Gastroesophageal sphincter (tissue), 4 donors: ENCODE results near the gene HIGD1A. TPM values are rescaled to one million over a fixed set of nuclear protein-coding genes. Genes with fewer than 3 reads are reported as not detected.

Experiments used
- ATAC-seq: fragments of 150-250 bp; one replicate; pipeline ENCODE4 v1.9.1; 2016; ENCODE audit warnings: mild to moderate bottlenecking, moderate library complexity
- H3K27ac ChIP-seq, 4 donors: fragments of 200-600 bp; sonication (generic) in 3 of 4; 1 replicate in 3 of 4; 2 replicates in 1 of 4; pipeline ENCODE4 v1.5.1; 2016 to 2019
- H3K27me3 ChIP-seq: fragments of 200-600 bp; sonication (generic); one replicate; pipeline ENCODE4 v1.5.1; 2019
- H3K36me3 ChIP-seq, 2 donors: fragments of 200-600 bp; sonication (generic); one replicate each; pipeline ENCODE4 v1.5.1; 2019; ENCODE audit warnings: control low read depth in 1 of 2
- H3K4me1 ChIP-seq, 3 donors: fragments of 200-600 bp; sonication (generic); 1 replicate in 2 of 3; 2 replicates in 1 of 3; pipeline ENCODE4 v1.5.1; 2016 to 2019; ENCODE audit warnings: control low read depth in 2 of 3
- H3K4me3 ChIP-seq, 2 donors: fragments of 200-600 bp; sonication (generic); one replicate each; pipeline ENCODE4 v1.5.1; 2019; ENCODE audit warnings: mild to moderate bottlenecking in 1 of 2, moderate library complexity in 1 of 2
- H3K9me3 ChIP-seq, 3 donors: fragments of 200-600 bp; sonication (generic); one replicate each; pipeline ENCODE4 v1.5.1; 2017 to 2019; ENCODE audit warnings: control low read depth in 2 of 3
- CTCF ChIP-seq, 4 experiments: fragments of 200-600 bp in 2 of 4; fragments of 450-650 bp in 2 of 4; sonication (generic) in 1 of 4; IDR thresholded peaks; one replicate each; pipeline ENCODE4 v1.5.1; 2017 to 2019; ENCODE audit warnings: antibody characterized with exemption in 4 of 4, mild to moderate bottlenecking in 2 of 4, moderate library complexity in 2 of 4
- EP300 ChIP-seq: sonication (generic); formaldehyde crosslinking; IDR thresholded peaks from one replicate; pipeline ENCODE4 v1.6.1; 2017; ENCODE audit warnings: antibody characterized with exemption, mild to moderate bottlenecking
- POLR2A ChIP-seq, 2 donors: fragments of 450-650 bp; IDR thresholded peaks; one replicate each; pipeline ENCODE4 v1.6.1; 2017; ENCODE audit warnings: antibody characterized with exemption in 2 of 2, mild to moderate bottlenecking in 2 of 2, moderate library complexity in 1 of 2
- POLR2AphosphoS5 ChIP-seq: sonication (generic); formaldehyde crosslinking; IDR thresholded peaks from one replicate; pipeline ENCODE4 v1.6.1; 2017; ENCODE audit warnings: antibody characterized with exemption
- WGBS, 2 donors: methylation state at CpG; one replicate each; pipeline ENCODE4 v1.1.5; 2018; ENCODE audit warnings: low coverage in 1 of 2; 5-methylcytosine and 5-hydroxymethylcytosine counted together
- total RNA-seq, 4 donors: library from RNA; depleted of rRNA; stranded (reverse); fragments of >200 nt; gene quantifications; one replicate each; pipeline ENCODE4 v1.1.0, GENCODE V29; 2016

HIGD1A gene
- total RNA-seq, 4 donors from 2014 or later: 173 to 657 (median 393) TPM

- no peaks in the 10 kb centered on the region for H3K9me3 ChIP-seq
- ATAC-seq: no peak
- peaks cover 0 to 72% (median 3%) of the 10 kb centered on the region in 3 donors for H3K4me1 ChIP-seq
- TF ChIP-seq POLR2A (IDR thresholded peaks at IDR 0.05): no peak
- TF ChIP-seq POLR2AphosphoS5: no peak
- TF ChIP-seq CTCF (IDR thresholded peaks at IDR 0.05): no peak
- no peak for TF ChIP-seq EP300
- no peaks in the 10 kb centered on the region for H3K27me3 ChIP-seq
- H3K27ac ChIP-seq: no peak overlapping the region
- 76 to 100% methylated on average over 2 of the region's 2 CpGs for WGBS, 2 donors
- peaks cover 0 to 60% of the 10 kb centered on the region in 2 donors for H3K36me3 ChIP-seq
- no peak overlapping the region for H3K4me3 ChIP-seq
Measured at GRCh38 chr3:42786631-42787030, 17.7 kb downstream of the HIGD1A start.

- Histone ChIP-seq H3K4me1 (peaks cover under 1 to 72% (median 3%) of the 10 kb centered on the region in 3 donors), H3K36me3 (peaks cover 0 to 61% of the 10 kb centered on the region in 2 donors), H3K27me3 (no peaks in the 10 kb centered on the region), H3K4me3 (no peak overlapping the region), H3K27ac (no peak overlapping the region), H3K9me3 (no peaks in the 10 kb centered on the region)
- 53 to 64% methylated on average over 1 of the region's 1 CpG for WGBS, 2 donors
- no peak for TF ChIP-seq CTCF (IDR thresholded peaks at IDR 0.05)
- TF ChIP-seq POLR2AphosphoS5: no peak
- no peak for TF ChIP-seq EP300
- TF ChIP-seq POLR2A (IDR thresholded peaks at IDR 0.05): no peak
- ATAC-seq: no peak
Measured at GRCh38 chr3:42786212-42786611, 18.1 kb downstream of the HIGD1A start.

- 49 to 54% methylated on average over 7 to 10 of the region's 11 CpGs for WGBS, 2 donors
Measured at GRCh38 chr3:42780892-42781700, 23.2 kb downstream of the HIGD1A start.

GRCh38 chr3:42780398-42780797 lies 23.9 kb downstream of the HIGD1A start:
- Histone ChIP-seq H3K36me3 (peaks cover 0 to 26% of the 10 kb centered on the region in 2 donors), H3K9me3 (no peaks in the 10 kb centered on the region), H3K4me3 (no peak overlapping the region), H3K27me3 (no peaks in the 10 kb centered on the region), H3K4me1 (peaks cover 24 to 92% (median 31%) of the 10 kb centered on the region in 3 donors), H3K27ac (peak overlapping the region; percentile 79 to 86 (median 82))
- WGBS, 2 donors: 63 to 70% methylated on average over 2 to 3 of the region's 3 CpGs
- no peak for ATAC-seq
- TF ChIP-seq POLR2A (IDR thresholded peaks at IDR 0.05): no peak
- TF ChIP-seq CTCF (IDR thresholded peaks at IDR 0.05): no peak
- no peak for TF ChIP-seq EP300
- no peak for TF ChIP-seq POLR2AphosphoS5

More at GRCh38 chr3:42780892-42781700, 23.2 kb downstream of the HIGD1A start:
- Histone ChIP-seq H3K27me3 (no peaks in the 10 kb centered on the region), H3K9me3 (no peaks in the 10 kb centered on the region), H3K36me3 (peaks cover 0 to 33% of the 10 kb centered on the region in 2 donors), H3K4me1 (peaks cover 24 to 98% (median 32%) of the 10 kb centered on the region in 3 donors), H3K4me3 (no peak overlapping the region), H3K27ac (peak overlapping the region; percentile 79 to 86 (median 82))
- peak; percentile 27 for ATAC-seq
- TF ChIP-seq POLR2AphosphoS5: peak; percentile 57
- peak; percentile 81 to 91 (median 88) for TF ChIP-seq CTCF (IDR thresholded peaks at IDR 0.05)
- TF ChIP-seq POLR2A (IDR thresholded peaks at IDR 0.05): no peak
- no peak for TF ChIP-seq EP300
